Effector memory CD8-positive, alpha-beta T cell (primary cell): Measurements from ENCODE around the gene ZFYVE19.
A peak's percentile ranks its signal among the peaks of the same experiment; 100 is the strongest.

Experiments used
- ATAC-seq: fragments of 150-1000 bp; cut with Tn5 transposase; replicated peaks from 2 replicates; pipeline ENCODE4 v1.10.0; 2021; ENCODE audit warnings: mild to moderate bottlenecking, moderate library complexity
- DNase-seq, 3 experiments: peaks; one replicate each; pipeline ENCODE4 v3.0.0; 2021
- H3K27ac Mint-ChIP-seq, 2 donors: one replicate each; pipeline ENCODE4 v1.8.0; 2022; ENCODE audit warnings: mild to moderate bottlenecking in 2 of 2, mixed read lengths in 2 of 2, moderate library complexity in 2 of 2
- H3K27me3 Mint-ChIP-seq, 2 donors: one replicate each; pipeline ENCODE4 v1.8.0; 2022; ENCODE audit warnings: mixed read lengths in 2 of 2
- H3K36me3 Mint-ChIP-seq: one replicate; pipeline ENCODE4 v1.8.0; 2022; ENCODE audit warnings: mild to moderate bottlenecking, moderate library complexity, mixed read lengths; ENCODE audit not compliant: insufficient read depth
- H3K4me1 Mint-ChIP-seq, 2 donors: one replicate each; pipeline ENCODE4 v1.8.0; 2022; ENCODE audit warnings: low read depth in 2 of 2, mixed read lengths in 2 of 2
- H3K4me3 Mint-ChIP-seq, 2 donors: one replicate each; pipeline ENCODE4 v1.8.0; 2022; ENCODE audit warnings: mild to moderate bottlenecking in 2 of 2, mixed read lengths in 2 of 2, moderate library complexity in 2 of 2
- H3K9me3 Mint-ChIP-seq, 2 donors: one replicate each; pipeline ENCODE4 v1.8.0; 2022; ENCODE audit warnings: mixed read lengths in 2 of 2

Gene ZFYVE19

GRCh38 chr15:40836020-40836419 lies 29.1 kb downstream of the ZFYVE19 start:
- Mint-ChIP-seq H3K36me3 (no peaks in the 10 kb centered on the region), H3K4me3 (no peak overlapping the region), H3K9me3 (no peaks in the 10 kb centered on the region), H3K27ac (no peak overlapping the region), H3K4me1 (no peaks in the 10 kb centered on the region), H3K27me3 (no peaks in the 10 kb centered on the region)
- no peak for DNase-seq
- no peak for ATAC-seq

GRCh38 chr15:40838756-40839155 lies 31.9 kb downstream of the ZFYVE19 start:
- no peak overlapping the region for H3K4me3 Mint-ChIP-seq
- no peaks in the 10 kb centered on the region for H3K36me3 Mint-ChIP-seq
- peaks cover 0 to 7% of the 10 kb centered on the region in 2 donors for H3K27me3 Mint-ChIP-seq
- H3K27ac Mint-ChIP-seq = no peak overlapping the region
- no peaks in the 10 kb centered on the region for H3K9me3 Mint-ChIP-seq
- H3K4me1 Mint-ChIP-seq = peaks cover 0 to 4% of the 10 kb centered on the region in 2 donors
- ATAC-seq = no peak
- no peak for DNase-seq

- ATAC-seq (no peak), DNase-seq (no peak)
- Mint-ChIP-seq H3K4me3 (peak overlapping the region in 1 of 2 donors; percentile 45), H3K27me3 (peaks cover 0 to 7% of the 10 kb centered on the region in 2 donors), H3K27ac (no peak overlapping the region), H3K36me3 (no peaks in the 10 kb centered on the region), H3K4me1 (peaks cover 4 to 7% of the 10 kb centered on the region in 2 donors), H3K9me3 (no peaks in the 10 kb centered on the region)
Observed at GRCh38 chr15:40841741-40842140, 34.9 kb downstream of the ZFYVE19 start.

GRCh38 chr15:40843261-40843884 lies 36.5 kb downstream of the ZFYVE19 start:
- Mint-ChIP-seq H3K36me3 (no peaks in the 10 kb centered on the region), H3K4me3 (peak overlapping the region; percentile 75 to 84), H3K27me3 (peaks cover 0 to 7% of the 10 kb centered on the region in 2 donors), H3K4me1 (peaks cover 4 to 12% of the 10 kb centered on the region in 2 donors), H3K27ac (no peak overlapping the region), H3K9me3 (no peaks in the 10 kb centered on the region)
- ATAC-seq = no peak
- DNase-seq = no peak

- no peaks in the 10 kb centered on the region for H3K36me3 Mint-ChIP-seq
- ATAC-seq (peak; percentile 61), DNase-seq (peak in 1 of 3 experiments; percentile 31)
- H3K4me1 Mint-ChIP-seq = peaks cover 4 to 12% of the 10 kb centered on the region in 2 donors
- H3K4me3 Mint-ChIP-seq = peak within 1 kb of the TSS; percentile 83 to 85
- H3K9me3 Mint-ChIP-seq = no peaks in the 10 kb centered on the region
- peaks cover 0 to 7% of the 10 kb centered on the region in 2 donors for H3K27me3 Mint-ChIP-seq
- H3K27ac Mint-ChIP-seq = no peak within 1 kb of the TSS
Observed at GRCh38 chr15:40843885-40844695, 37.2 kb downstream of the ZFYVE19 start, which contains the start of gene SPINT1. Gene SPINT1, plus strand, starts transcription at chr15:40844048. Its CDS starts 507 bp downstream, at chr15:40844555.

GRCh38 chr15:40844696-40845030 lies 37.8 kb downstream of the ZFYVE19 start:
- H3K4me3 Mint-ChIP-seq = peak overlapping the region; percentile 83 to 85
- H3K36me3 Mint-ChIP-seq = no peaks in the 10 kb centered on the region
- peaks cover 4 to 12% of the 10 kb centered on the region in 2 donors for H3K4me1 Mint-ChIP-seq
- H3K9me3 Mint-ChIP-seq = no peaks in the 10 kb centered on the region
- DNase-seq (peak in 2 of 3 experiments; percentile 14 to 18), ATAC-seq (peak; percentile 69)
- H3K27ac Mint-ChIP-seq = no peak overlapping the region
- peaks cover 0 to 7% of the 10 kb centered on the region in 2 donors for H3K27me3 Mint-ChIP-seq

GRCh38 chr15:40845036-40845435 lies 38.1 kb downstream of the ZFYVE19 start:
- peak overlapping the region; percentile 83 to 85 for H3K4me3 Mint-ChIP-seq
- H3K9me3 Mint-ChIP-seq = no peaks in the 10 kb centered on the region
- ATAC-seq (no peak), DNase-seq (no peak)
- H3K36me3 Mint-ChIP-seq = no peaks in the 10 kb centered on the region
- peaks cover 4 to 12% of the 10 kb centered on the region in 2 donors for H3K4me1 Mint-ChIP-seq
- peaks cover 0 to 7% of the 10 kb centered on the region in 2 donors for H3K27me3 Mint-ChIP-seq
- no peak overlapping the region for H3K27ac Mint-ChIP-seq

GRCh38 chr15:40845511-40846284 lies 38.8 kb downstream of the ZFYVE19 start:
- peak overlapping the region; percentile 83 to 85 for H3K4me3 Mint-ChIP-seq
- peaks cover 4 to 12% of the 10 kb centered on the region in 2 donors for H3K4me1 Mint-ChIP-seq
- no peak overlapping the region for H3K27ac Mint-ChIP-seq
- ATAC-seq (no peak), DNase-seq (no peak)
- peaks cover 0 to 7% of the 10 kb centered on the region in 2 donors for H3K27me3 Mint-ChIP-seq
- H3K9me3 Mint-ChIP-seq = no peaks in the 10 kb centered on the region
- no peaks in the 10 kb centered on the region for H3K36me3 Mint-ChIP-seq

- DNase-seq (no peak), ATAC-seq (no peak)
- H3K27ac Mint-ChIP-seq = no peak overlapping the region
- no peak overlapping the region for H3K4me3 Mint-ChIP-seq
- peaks cover 4 to 12% of the 10 kb centered on the region in 2 donors for H3K4me1 Mint-ChIP-seq
- no peaks in the 10 kb centered on the region for H3K9me3 Mint-ChIP-seq
- H3K27me3 Mint-ChIP-seq = peaks cover 0 to 7% of the 10 kb centered on the region in 2 donors
- H3K36me3 Mint-ChIP-seq = no peaks in the 10 kb centered on the region
Observed at GRCh38 chr15:40846841-40847222, 39.9 kb downstream of the ZFYVE19 start.

- H3K27ac Mint-ChIP-seq = no peak overlapping the region
- no peaks in the 10 kb centered on the region for H3K36me3 Mint-ChIP-seq
- no peaks in the 10 kb centered on the region for H3K9me3 Mint-ChIP-seq
- ATAC-seq (no peak), DNase-seq (no peak)
- H3K4me3 Mint-ChIP-seq = no peak overlapping the region
- peaks cover 0 to 7% of the 10 kb centered on the region in 2 donors for H3K27me3 Mint-ChIP-seq
- peaks cover 4 to 12% of the 10 kb centered on the region in 2 donors for H3K4me1 Mint-ChIP-seq
Observed at GRCh38 chr15:40847223-40847961, 40.5 kb downstream of the ZFYVE19 start.

GRCh38 chr15:40850576-40851112 lies 43.8 kb downstream of the ZFYVE19 start:
- H3K27ac Mint-ChIP-seq = no peak overlapping the region
- no peaks in the 10 kb centered on the region for H3K9me3 Mint-ChIP-seq
- H3K4me1 Mint-ChIP-seq = peaks cover 0 to 5% of the 10 kb centered on the region in 2 donors
- DNase-seq = no peak
- H3K36me3 Mint-ChIP-seq = no peaks in the 10 kb centered on the region
- H3K27me3 Mint-ChIP-seq = no peaks in the 10 kb centered on the region
- H3K4me3 Mint-ChIP-seq = no peak overlapping the region
- no peak for ATAC-seq

GRCh38 chr15:40852529-40852928 lies 45.6 kb downstream of the ZFYVE19 start:
- Mint-ChIP-seq H3K27me3 (no peaks in the 10 kb centered on the region), H3K9me3 (no peaks in the 10 kb centered on the region), H3K4me3 (no peak overlapping the region), H3K36me3 (no peaks in the 10 kb centered on the region), H3K27ac (peak overlapping the region in 1 of 2 donors; percentile 34), H3K4me1 (peaks cover under 1 to 4% of the 10 kb centered on the region in 2 donors)
- DNase-seq (no peak), ATAC-seq (no peak)
